H1 (cell line): ENCODE measurements around the gene PRRX2. TPM values are rescaled to one million over a fixed set of nuclear protein-coding genes. Genes with fewer than 3 reads are reported as not detected.

ENCODE experiments used
- POU5F1 ChIP-seq: IDR thresholded peaks from 2 replicates; pipeline ENCODE4 v1.6.1; 2011; ENCODE audit warnings: low read depth, mild to moderate bottlenecking, low read length, moderate library complexity
- SIRT6 ChIP-seq: IDR thresholded peaks from one replicate; pipeline ENCODE4 v1.7.1; 2012; ENCODE audit warnings: low read length, inconsistent platforms
- polyA plus RNA-seq, 7 experiments: library from polyadenylated mRNA; depleted of rRNA in 3 of 7; stranded (reverse) in 5 of 7; unstranded in 2 of 7; fragments of >200 nt in 5 of 7; fragments of 200-250 nt in 2 of 7; gene quantifications; 1 replicate in 5 of 7; 2 replicates in 1 of 7; 4 replicates in 1 of 7; pipeline versions ENCODE4 v1.2.1 to v1.2.3, GENCODE V29; 2011 to 2013; ENCODE audit warnings: missing spikeins in 2 of 7, mixed read lengths in 2 of 7
- total RNA-seq: library from RNA; stranded (reverse); fragmentation: NEBNext Ultra II Directional; extraction: Animal tissue kit (Norgen Biotek cat#: 25700); gene quantifications from 2 replicates; pipeline ENCODE4 v1.2.1, GENCODE V29; 2021

The PRRX2 gene
- total and polyA plus RNA-seq, 2 of the 8 experiments (the other 6 are each of a cell fraction or from before 2014, with no cell fraction given) = 5.8 to 9.2 TPM

DNA sequence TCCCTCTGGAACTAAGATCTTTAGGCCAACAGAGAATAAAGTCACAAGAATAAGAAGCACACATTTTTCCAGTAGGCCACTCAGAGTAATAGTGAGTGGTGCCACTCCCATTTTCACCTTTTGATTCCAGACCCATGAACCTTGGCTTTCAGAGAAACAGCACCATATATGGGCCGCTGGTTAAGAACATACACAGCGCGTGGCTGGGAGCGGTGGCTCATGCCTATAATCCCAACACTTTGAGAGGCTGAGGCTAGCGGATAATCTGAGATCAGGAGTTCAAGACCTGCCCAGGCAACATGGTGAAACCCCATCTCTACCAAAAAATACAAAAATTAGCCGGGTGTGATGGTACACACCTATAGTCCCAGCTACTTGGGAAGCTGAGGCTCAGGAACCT is 103.0 kb downstream of the PRRX2 start (continued):
- no peak for TF ChIP-seq SIRT6
- no peak for TF ChIP-seq POU5F1
